Measurements from ENCODE around the gene NOP9.

The NOP9 gene

DNA sequence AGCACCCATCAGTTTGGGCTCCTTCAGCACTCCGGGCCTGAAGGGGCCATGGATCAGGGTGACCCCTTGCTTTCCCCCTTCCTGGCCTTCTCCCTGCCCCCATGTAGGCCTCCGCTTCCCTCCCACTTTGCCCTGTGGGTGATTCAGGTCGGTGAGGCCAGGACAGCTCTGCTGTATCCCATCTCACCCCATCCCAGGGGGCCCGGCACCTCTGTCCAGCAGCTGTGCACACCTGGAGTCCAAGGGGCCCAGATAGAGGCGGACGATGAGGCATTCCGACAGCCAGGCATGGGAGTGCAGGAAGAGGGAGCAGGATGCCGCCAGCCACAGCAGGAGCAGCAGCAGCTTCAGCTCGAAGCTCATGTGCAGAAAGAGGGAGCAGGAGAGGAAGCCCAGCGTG, 23.0 kb downstream of the NOP9 start:
- H3K9me2 ChIP-seq (replicated peaks; ENCODE audit: control insufficient read depth, low read length) = no peaks in the 10 kb centered on the region
- no peak overlapping the region for H3K27ac ChIP-seq (ENCODE audit: low read depth, low read length)
- H3K27me3 ChIP-seq (ENCODE audit: control insufficient read depth, low read length) = peaks cover 15% of the 10 kb centered on the region

DNA sequence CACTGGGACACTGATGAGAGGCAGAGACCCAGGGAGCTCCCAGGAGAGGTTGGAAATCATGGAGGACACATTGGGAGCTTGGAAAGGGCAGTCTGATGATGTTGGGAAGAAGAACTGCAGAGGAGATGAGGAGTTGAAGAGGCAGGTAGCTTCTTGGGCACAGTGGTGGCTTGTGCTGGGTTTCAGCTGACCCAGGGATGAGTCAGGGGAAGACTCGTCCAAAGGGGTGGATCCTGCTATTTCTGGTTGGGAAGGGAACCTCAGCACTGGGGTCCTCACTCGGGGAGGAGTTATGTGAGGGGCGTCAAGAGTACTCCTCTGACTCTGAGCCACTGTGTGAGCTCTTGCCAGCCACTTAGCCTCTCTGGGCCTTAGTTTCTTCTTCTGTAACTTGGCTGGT, 23.7 kb downstream of the NOP9 start:
- H3K4me3 ChIP-seq (ENCODE audit: low read length) = no peak overlapping the region
- peaks cover 15% of the 10 kb centered on the region for H3K27me3 ChIP-seq (ENCODE audit: control insufficient read depth, low read length)
- no peaks in the 10 kb centered on the region for H3K9me2 ChIP-seq (replicated peaks; ENCODE audit: control insufficient read depth, low read length)
- no peaks in the 10 kb centered on the region for H4K20me1 ChIP-seq (ENCODE audit: control insufficient read depth, insufficient read depth, low read depth, low read length)
- TF ChIP-seq EZH2phosphoT487 (IDR thresholded peaks at IDR 0.05; ENCODE audit: borderline replicate concordance, low read length) = no peak
- no peak overlapping the region for H3K4me2 ChIP-seq (ENCODE audit: low read length)
- H3K36me3 ChIP-seq (ENCODE audit: control insufficient read depth, low read length) = no peaks in the 10 kb centered on the region
- no peaks in the 10 kb centered on the region for H3K79me2 ChIP-seq (ENCODE audit: control insufficient read depth, low read length)
- H3K9me3 ChIP-seq (ENCODE audit: control insufficient read depth, insufficient read depth, low read length) = no peaks in the 10 kb centered on the region
- H3K4me1 ChIP-seq (ENCODE audit: control insufficient read depth, low read length) = peaks cover 6% of the 10 kb centered on the region
- H3F3A ChIP-seq (ENCODE audit: control insufficient read depth, insufficient read depth) = no peaks in the 10 kb centered on the region
- H3K27ac ChIP-seq (ENCODE audit: low read depth, low read length) = no peak overlapping the region

More for the DNA sequence above, 23.0 kb downstream of the NOP9 start:
- 0 out of 2 replicates have a peak, but pooled peaks cover 3% of the 10 kb centered on the region for H3F3A ChIP-seq (ENCODE audit: control insufficient read depth, insufficient read depth)
- H3K4me1 ChIP-seq (ENCODE audit: control insufficient read depth, low read length) = peaks cover 6% of the 10 kb centered on the region
- no peak overlapping the region for H3K4me2 ChIP-seq (ENCODE audit: low read length)
- no peaks in the 10 kb centered on the region for H4K20me1 ChIP-seq (ENCODE audit: control insufficient read depth, insufficient read depth, low read depth, low read length)
- no peaks in the 10 kb centered on the region for H3K36me3 ChIP-seq (ENCODE audit: control insufficient read depth, low read length)
- TF ChIP-seq EZH2phosphoT487 (IDR thresholded peaks at IDR 0.05; ENCODE audit: borderline replicate concordance, low read length) = no peak
- TF ChIP-seq, protein P1, sequence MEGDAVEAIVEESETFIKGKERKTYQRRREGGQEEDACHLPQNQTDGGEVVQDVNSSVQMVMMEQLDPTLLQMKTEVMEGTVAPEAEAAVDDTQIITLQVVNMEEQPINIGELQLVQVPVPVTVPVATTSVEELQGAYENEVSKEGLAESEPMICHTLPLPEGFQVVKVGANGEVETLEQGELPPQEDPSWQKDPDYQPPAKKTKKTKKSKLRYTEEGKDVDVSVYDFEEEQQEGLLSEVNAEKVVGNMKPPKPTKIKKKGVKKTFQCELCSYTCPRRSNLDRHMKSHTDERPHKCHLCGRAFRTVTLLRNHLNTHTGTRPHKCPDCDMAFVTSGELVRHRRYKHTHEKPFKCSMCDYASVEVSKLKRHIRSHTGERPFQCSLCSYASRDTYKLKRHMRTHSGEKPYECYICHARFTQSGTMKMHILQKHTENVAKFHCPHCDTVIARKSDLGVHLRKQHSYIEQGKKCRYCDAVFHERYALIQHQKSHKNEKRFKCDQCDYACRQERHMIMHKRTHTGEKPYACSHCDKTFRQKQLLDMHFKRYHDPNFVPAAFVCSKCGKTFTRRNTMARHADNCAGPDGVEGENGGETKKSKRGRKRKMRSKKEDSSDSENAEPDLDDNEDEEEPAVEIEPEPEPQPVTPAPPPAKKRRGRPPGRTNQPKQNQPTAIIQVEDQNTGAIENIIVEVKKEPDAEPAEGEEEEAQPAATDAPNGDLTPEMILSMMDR (IDR thresholded peaks at IDR 0.05; ENCODE audit: low read depth, low read length, poor library complexity, severe bottlenecking) = no peak
- H3K4me3 ChIP-seq (ENCODE audit: low read length) = no peak overlapping the region
- no peaks in the 10 kb centered on the region for H3K9me3 ChIP-seq (ENCODE audit: control insufficient read depth, insufficient read depth, low read length)
- no peaks in the 10 kb centered on the region for H3K79me2 ChIP-seq (ENCODE audit: control insufficient read depth, low read length)

DNA sequence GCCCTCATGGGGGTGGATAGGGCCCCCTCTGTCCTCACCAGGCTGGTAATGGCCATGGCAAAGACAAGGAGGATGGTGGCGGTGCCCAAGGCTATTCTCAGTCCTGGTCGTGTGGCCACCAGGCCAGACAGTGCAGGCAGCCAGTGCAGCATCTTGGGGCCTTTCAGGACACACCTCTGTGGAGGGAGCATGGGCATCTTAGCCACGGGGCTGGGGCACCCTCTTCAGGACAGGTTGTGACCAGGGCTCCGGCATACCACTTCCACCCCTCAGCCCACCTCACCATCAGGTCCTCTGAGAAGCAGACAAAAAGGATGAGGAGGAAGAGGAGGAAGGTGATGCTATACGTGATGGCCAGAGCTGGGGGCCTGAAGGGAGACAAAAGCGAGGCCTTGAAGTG, 24.4 kb downstream of the NOP9 start:
- Histone ChIP-seq H3K36me3 (ENCODE audit: control insufficient read depth, low read length) (no peaks in the 10 kb centered on the region), H3K4me3 (ENCODE audit: low read length) (no peak overlapping the region), H3K9me2 (replicated peaks; ENCODE audit: control insufficient read depth, low read length) (no peaks in the 10 kb centered on the region), H3K79me2 (ENCODE audit: control insufficient read depth, low read length) (no peaks in the 10 kb centered on the region), H3K4me1 (ENCODE audit: control insufficient read depth, low read length) (peaks cover 6% of the 10 kb centered on the region), H3K27me3 (ENCODE audit: control insufficient read depth, low read length) (peaks cover 14% of the 10 kb centered on the region), H3F3A (ENCODE audit: control insufficient read depth, insufficient read depth) (no peaks in the 10 kb centered on the region), H4K20me1 (ENCODE audit: control insufficient read depth, insufficient read depth, low read depth, low read length) (no peaks in the 10 kb centered on the region), H3K4me2 (ENCODE audit: low read length) (no peak overlapping the region), H3K9me3 (ENCODE audit: control insufficient read depth, insufficient read depth, low read length) (no peaks in the 10 kb centered on the region), H3K27ac (ENCODE audit: low read depth, low read length) (no peak overlapping the region)
- TF ChIP-seq, protein P1 (IDR thresholded peaks at IDR 0.05; ENCODE audit: low read depth, low read length, poor library complexity, severe bottlenecking) = no peak
- TF ChIP-seq EZH2phosphoT487 (IDR thresholded peaks at IDR 0.05; ENCODE audit: borderline replicate concordance, low read length) = no peak

DNA sequence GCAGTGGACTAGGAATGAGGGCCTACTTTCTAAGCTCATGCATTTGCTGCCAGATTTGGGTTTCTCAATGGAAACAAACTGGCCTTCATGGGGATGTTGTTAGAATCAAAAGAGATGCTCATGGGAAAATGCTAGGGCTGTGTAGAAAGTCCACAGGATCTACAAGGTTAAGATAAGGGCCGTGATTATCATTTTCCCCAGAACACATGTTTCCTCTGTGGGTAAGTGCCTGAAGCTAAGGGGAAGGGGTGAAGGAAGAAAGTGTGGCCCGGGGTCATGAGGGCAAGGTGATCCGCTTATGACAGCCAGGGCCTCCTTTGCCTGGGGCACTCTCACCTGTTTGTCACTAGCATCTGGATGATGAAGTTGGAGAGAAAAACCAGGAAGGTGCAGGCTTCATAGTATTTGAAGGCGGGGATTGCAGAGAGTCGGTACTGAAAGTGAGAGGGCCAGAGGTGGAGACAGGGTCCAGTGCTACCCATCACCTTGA, 25.4 kb downstream of the NOP9 start:
- H4K20me1 ChIP-seq (ENCODE audit: control insufficient read depth, insufficient read depth, low read depth, low read length) = no peaks in the 10 kb centered on the region
- no peaks in the 10 kb centered on the region for H3K79me2 ChIP-seq (ENCODE audit: control insufficient read depth, low read length)
- no peak overlapping the region for H3K4me3 ChIP-seq (ENCODE audit: low read length)
- no peaks in the 10 kb centered on the region for H3K9me3 ChIP-seq (ENCODE audit: control insufficient read depth, insufficient read depth, low read length)
- H3K27me3 ChIP-seq (ENCODE audit: control insufficient read depth, low read length) = peaks cover 4% of the 10 kb centered on the region
- H3K4me2 ChIP-seq (ENCODE audit: low read length) = no peak overlapping the region
- H3K4me1 ChIP-seq (ENCODE audit: control insufficient read depth, low read length) = peaks cover 6% of the 10 kb centered on the region
- no peaks in the 10 kb centered on the region for H3K9me2 ChIP-seq (replicated peaks; ENCODE audit: control insufficient read depth, low read length)
- H3F3A ChIP-seq (ENCODE audit: control insufficient read depth, insufficient read depth) = no peaks in the 10 kb centered on the region
- TF ChIP-seq, protein P1 (IDR thresholded peaks at IDR 0.05; ENCODE audit: low read depth, low read length, poor library complexity, severe bottlenecking) = no peak
- no peak for TF ChIP-seq EZH2phosphoT487 (IDR thresholded peaks at IDR 0.05; ENCODE audit: borderline replicate concordance, low read length)
- no peaks in the 10 kb centered on the region for H3K36me3 ChIP-seq (ENCODE audit: control insufficient read depth, low read length)
- no peak overlapping the region for H3K27ac ChIP-seq (ENCODE audit: low read depth, low read length)
